ENCODE results near the gene MORN1.
"Not testable (repeated sequence)": the region's sequence is repeated elsewhere in the genome, so short reads cannot be mapped to it uniquely, and the experiment has no call there.

Gene MORN1

GRCh38 chr1:2297246-2298011 is 93.9 kb downstream of the MORN1 start:
- H3K27me3 ChIP-seq (ENCODE audit: insufficient read depth, poor library complexity, severe bottlenecking), result no peaks in the 10 kb centered on the region
- no peak for TF ChIP-seq POLR2AphosphoS5 (IDR thresholded peaks at IDR 0.05; ENCODE audit: low read depth)
- TF ChIP-seq SPI1 (IDR thresholded peaks at IDR 0.05; ENCODE audit: borderline replicate concordance, low read depth), result no peak
- no peak for TF ChIP-seq REST (IDR thresholded peaks at IDR 0.05; ENCODE audit: insufficient replicate concordance, low read depth)
- no peak for TF ChIP-seq CTCF (IDR thresholded peaks at IDR 0.05; ENCODE audit: insufficient read depth, low read length)
- no peak for TF ChIP-seq GABPA (IDR thresholded peaks at IDR 0.05; ENCODE audit: low read depth)
- H3K4me3 ChIP-seq (replicated peaks; ENCODE audit: insufficient read depth, low read length), result no peak overlapping the region
- no peak overlapping the region for H3K27ac ChIP-seq (replicated peaks)
- no peak for DNase-seq (ENCODE audit: low read depth in 1 of 2, low spot score in 1 of 2)

- TF ChIP-seq SPI1 (IDR thresholded peaks at IDR 0.05; ENCODE audit: borderline replicate concordance, low read depth) (no peak), CTCF (IDR thresholded peaks at IDR 0.05; ENCODE audit: insufficient read depth, low read length) (no peak), REST (IDR thresholded peaks at IDR 0.05; ENCODE audit: insufficient replicate concordance, low read depth) (no peak), POLR2AphosphoS5 (IDR thresholded peaks at IDR 0.05; ENCODE audit: low read depth) (no peak), GABPA (IDR thresholded peaks at IDR 0.05; ENCODE audit: low read depth) (no peak)
- Histone ChIP-seq H3K4me3 (replicated peaks; ENCODE audit: insufficient read depth, low read length) (no peak overlapping the region), H3K27me3 (ENCODE audit: insufficient read depth, poor library complexity, severe bottlenecking) (no peaks in the 10 kb centered on the region), H3K27ac (replicated peaks) (no peak overlapping the region)
- no peak for DNase-seq (ENCODE audit: low read depth in 1 of 2, low spot score in 1 of 2)
Observed at GRCh38 chr1:2296614-2297013, 94.7 kb downstream of the MORN1 start.

GRCh38 chr1:2296211-2296610 is 95.1 kb downstream of the MORN1 start:
- DNase-seq (ENCODE audit: low read depth in 1 of 2, low spot score in 1 of 2); H3K4me3 ChIP-seq (replicated peaks; ENCODE audit: insufficient read depth, low read length); H3K27ac ChIP-seq (replicated peaks); H3K27me3 ChIP-seq (ENCODE audit: insufficient read depth, poor library complexity, severe bottlenecking): not testable (repeated sequence)

GRCh38 chr1:2295526-2295925 is 95.8 kb downstream of the MORN1 start:
- Histone ChIP-seq H3K4me3 (replicated peaks; ENCODE audit: insufficient read depth, low read length) (no peak overlapping the region), H3K27ac (replicated peaks) (no peak overlapping the region), H3K27me3 (ENCODE audit: insufficient read depth, poor library complexity, severe bottlenecking) (no peaks in the 10 kb centered on the region)
- DNase-seq (ENCODE audit: low read depth in 1 of 2, low spot score in 1 of 2), result no peak
- no peak for TF ChIP-seq POLR2AphosphoS5 (IDR thresholded peaks at IDR 0.05; ENCODE audit: low read depth)
- TF ChIP-seq SPI1 (IDR thresholded peaks at IDR 0.05; ENCODE audit: borderline replicate concordance, low read depth), result no peak

GRCh38 chr1:2294725-2295078 is 96.7 kb downstream of the MORN1 start:
- H3K27ac ChIP-seq (replicated peaks), result no peak overlapping the region
- DNase-seq (ENCODE audit: low read depth in 1 of 2, low spot score in 1 of 2), result no peak
- TF ChIP-seq POLR2AphosphoS5 (IDR thresholded peaks at IDR 0.05; ENCODE audit: low read depth) (no peak), CTCF (IDR thresholded peaks at IDR 0.05; ENCODE audit: insufficient read depth, low read length) (no peak), REST (IDR thresholded peaks at IDR 0.05; ENCODE audit: insufficient replicate concordance, low read depth) (no peak), GABPA (IDR thresholded peaks at IDR 0.05; ENCODE audit: low read depth) (no peak), SPI1 (IDR thresholded peaks at IDR 0.05; ENCODE audit: borderline replicate concordance, low read depth) (no peak)
- no peak overlapping the region for H3K4me3 ChIP-seq (replicated peaks; ENCODE audit: insufficient read depth, low read length)
- H3K27me3 ChIP-seq (ENCODE audit: insufficient read depth, poor library complexity, severe bottlenecking), result no peaks in the 10 kb centered on the region

Data from HL-60 (cell line).